Body of pancreas (tissue), 4 donors: ENCODE data around the gene LRRC75A. TPM values are rescaled to one million over a fixed set of nuclear protein-coding genes. Genes with fewer than 3 reads are reported as not detected.

Source experiments
- ATAC-seq: fragments of 150-250 bp; one replicate; pipeline ENCODE4 v1.9.1; 2016
- DNase-seq, 4 donors: peaks; one replicate each; pipeline ENCODE4 v3.0.0-alpha.2; 2019
- H3K27ac ChIP-seq, 4 donors: fragments of 200-600 bp; sonication (generic); 1 replicate in 3 of 4; 2 replicates in 1 of 4; pipeline versions ENCODE4 v1.5.1 to v1.6.1; 2016 to 2019; ENCODE audit warnings: mild to moderate bottlenecking in 1 of 4, mixed read lengths in 1 of 4, moderate library complexity in 1 of 4
- H3K27me3 ChIP-seq, 2 donors: fragments of 200-600 bp; sonication (generic); one replicate each; pipeline ENCODE4 v1.6.0; 2016; ENCODE audit warnings: mild to moderate bottlenecking in 1 of 2
- H3K36me3 ChIP-seq, 2 donors: fragments of 200-600 bp; sonication (generic); replicated peaks in 1 of 2; 2 replicates each; pipeline ENCODE4 v1.5.1; 2016; ENCODE audit warnings: low read depth in 2 of 2; ENCODE audit not compliant: insufficient read depth in 1 of 2
- H3K4me1 ChIP-seq: fragments of 200-600 bp; sonication (generic); one replicate; pipeline ENCODE4 v1.6.0; 2016
- H3K4me3 ChIP-seq, 2 donors: fragments of 200-600 bp; sonication (generic); 1 replicate in 1 of 2; 2 replicates in 1 of 2; pipeline ENCODE4 v1.5.1; 2016 to 2019
- H3K9me3 ChIP-seq, 3 donors: fragments of 200-600 bp; sonication (generic); 1 replicate in 2 of 3; 2 replicates in 1 of 3; pipeline ENCODE4 v1.5.1; 2016
- POLR2A ChIP-seq, 3 donors: fragments of 450-650 bp; IDR thresholded peaks; one replicate each; pipeline ENCODE4 v1.6.1; 2016; ENCODE audit warnings: antibody characterized with exemption in 3 of 3, mild to moderate bottlenecking in 2 of 3
- WGBS, 2 donors: methylation state at CpG; one replicate each; pipeline ENCODE4 v1.1.5; 2017; 5-methylcytosine and 5-hydroxymethylcytosine counted together
- intact Hi-C: fragments of 100-400 bp; cut with DNase I; formaldehyde crosslinking; loops from one replicate; pipeline ENCODE4 v1.15.1; 2023
- total RNA-seq, 2 donors: library from RNA; depleted of rRNA; stranded (reverse); fragments of >200 nt; gene quantifications; one replicate each; pipeline ENCODE4 v1.1.0, GENCODE V29; 2016
- TF ChIP-seq, protein P1 (sequence below), 7 experiments: fragments of 450-650 bp in 4 of 7; fragments of 200-600 bp in 3 of 7; sonication (generic) in 3 of 7; IDR thresholded peaks; one replicate each; pipeline ENCODE4 v1.5.1; 2016 to 2019; ENCODE audit warnings: antibody characterized with exemption in 7 of 7

Gene LRRC75A
- total RNA-seq, 2 donors from 2014 or later: 4.9 to 7.6 TPM

DNA sequence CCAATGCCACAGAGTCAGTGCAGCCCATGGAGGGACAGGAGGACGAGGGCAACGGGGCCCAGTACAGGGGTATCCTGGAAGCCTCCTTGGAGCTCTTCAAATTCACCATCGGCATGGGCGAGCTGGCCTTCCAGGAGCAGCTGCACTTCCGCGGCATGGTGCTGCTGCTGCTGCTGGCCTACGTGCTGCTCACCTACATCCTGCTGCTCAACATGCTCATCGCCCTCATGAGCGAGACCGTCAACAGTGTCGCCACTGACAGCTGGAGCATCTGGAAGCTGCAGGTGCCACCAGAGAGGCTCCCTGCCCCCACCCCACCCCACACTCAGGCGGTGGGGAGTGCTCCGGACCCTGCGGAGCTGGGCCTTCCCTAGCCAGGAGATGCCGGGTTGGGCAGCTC lies 60.0 kb downstream of the LRRC75A start:
- no peak for TF ChIP-seq POLR2A (IDR thresholded peaks at IDR 0.05)
- TF ChIP-seq, protein P1, sequence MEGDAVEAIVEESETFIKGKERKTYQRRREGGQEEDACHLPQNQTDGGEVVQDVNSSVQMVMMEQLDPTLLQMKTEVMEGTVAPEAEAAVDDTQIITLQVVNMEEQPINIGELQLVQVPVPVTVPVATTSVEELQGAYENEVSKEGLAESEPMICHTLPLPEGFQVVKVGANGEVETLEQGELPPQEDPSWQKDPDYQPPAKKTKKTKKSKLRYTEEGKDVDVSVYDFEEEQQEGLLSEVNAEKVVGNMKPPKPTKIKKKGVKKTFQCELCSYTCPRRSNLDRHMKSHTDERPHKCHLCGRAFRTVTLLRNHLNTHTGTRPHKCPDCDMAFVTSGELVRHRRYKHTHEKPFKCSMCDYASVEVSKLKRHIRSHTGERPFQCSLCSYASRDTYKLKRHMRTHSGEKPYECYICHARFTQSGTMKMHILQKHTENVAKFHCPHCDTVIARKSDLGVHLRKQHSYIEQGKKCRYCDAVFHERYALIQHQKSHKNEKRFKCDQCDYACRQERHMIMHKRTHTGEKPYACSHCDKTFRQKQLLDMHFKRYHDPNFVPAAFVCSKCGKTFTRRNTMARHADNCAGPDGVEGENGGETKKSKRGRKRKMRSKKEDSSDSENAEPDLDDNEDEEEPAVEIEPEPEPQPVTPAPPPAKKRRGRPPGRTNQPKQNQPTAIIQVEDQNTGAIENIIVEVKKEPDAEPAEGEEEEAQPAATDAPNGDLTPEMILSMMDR (IDR thresholded peaks at IDR 0.05): no peak
- 91 to 93% methylated on average over 5 to 15 of the region's 15 CpGs for WGBS, 2 donors
- Histone ChIP-seq H3K4me1 (peaks cover 9% of the 10 kb centered on the region), H3K9me3 (no peaks in the 10 kb centered on the region), H3K27ac (no peak overlapping the region), H3K36me3 (no peaks in the 10 kb centered on the region), H3K27me3 (no peaks in the 10 kb centered on the region), H3K4me3 (no peak overlapping the region)
- no peak for ATAC-seq
- DNase-seq: no peak
- intact Hi-C loops: no loop called here

DNA sequence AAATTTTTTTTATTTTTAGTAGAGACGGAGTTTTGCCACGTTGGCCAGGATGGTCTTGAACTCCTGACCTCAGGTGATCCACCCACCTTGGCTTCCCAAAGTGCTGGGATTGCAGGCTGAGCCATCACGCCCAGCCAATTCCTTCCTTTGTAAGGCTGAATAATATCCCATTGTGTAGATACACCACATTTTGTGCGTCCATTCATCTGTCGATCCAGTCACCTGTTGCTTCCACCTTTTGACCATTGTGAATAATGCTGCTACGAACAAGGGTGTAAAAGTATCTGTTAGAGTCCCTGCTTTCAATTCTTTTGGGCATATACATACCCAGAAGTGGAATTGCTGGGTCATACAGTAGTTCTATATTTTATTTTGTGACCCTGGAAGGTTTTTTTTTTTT lies 61.3 kb downstream of the LRRC75A start:
- WGBS, 2 donors: 74 to 76% methylated on average over 6 of the region's 6 CpGs
- Histone ChIP-seq H3K27ac (no peak overlapping the region), H3K9me3 (no peaks in the 10 kb centered on the region), H3K4me3 (no peak overlapping the region), H3K27me3 (no peaks in the 10 kb centered on the region), H3K36me3 (no peaks in the 10 kb centered on the region), H3K4me1 (peaks cover 16% of the 10 kb centered on the region)
- intact Hi-C loops: no loop called here
- DNase-seq (no peak), ATAC-seq (no peak)
- TF ChIP-seq, protein P1 (IDR thresholded peaks at IDR 0.05): no peak
- no peak for TF ChIP-seq POLR2A (IDR thresholded peaks at IDR 0.05)

DNA sequence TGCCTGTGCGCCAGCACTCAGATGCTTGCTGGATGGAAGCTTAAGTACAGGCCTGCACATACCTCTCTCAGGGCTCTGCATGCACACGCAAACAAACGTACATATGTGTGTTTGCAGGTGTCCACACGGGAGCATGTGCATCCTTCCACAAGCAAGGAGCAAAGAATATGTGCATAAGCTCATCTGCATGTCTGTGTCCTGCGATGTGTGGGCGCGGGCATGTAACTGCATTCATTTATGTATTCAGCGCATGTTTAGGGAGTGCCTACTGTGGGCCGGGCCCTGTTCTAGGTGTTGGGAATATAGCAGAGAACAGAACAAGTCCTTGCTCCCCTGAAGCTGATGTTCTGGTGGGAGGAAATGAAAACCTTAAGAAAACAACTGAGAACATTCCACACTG lies 62.9 kb downstream of the LRRC75A start:
- no peaks in the 10 kb centered on the region for H3K9me3 ChIP-seq
- no peak overlapping the region for H3K27ac ChIP-seq
- intact Hi-C loops: no loop called here
- 92 to 97% methylated on average over 8 to 9 of the region's 9 CpGs for WGBS, 2 donors
- no peak overlapping the region for H3K4me3 ChIP-seq
- no peak for ATAC-seq
- H3K4me1 ChIP-seq: peaks cover 23% of the 10 kb centered on the region
- TF ChIP-seq, protein P1 (IDR thresholded peaks at IDR 0.05): no peak
- TF ChIP-seq POLR2A (IDR thresholded peaks at IDR 0.05): no peak
- H3K27me3 ChIP-seq: no peaks in the 10 kb centered on the region
- DNase-seq: no peak
- H3K36me3 ChIP-seq: no peaks in the 10 kb centered on the region

DNA sequence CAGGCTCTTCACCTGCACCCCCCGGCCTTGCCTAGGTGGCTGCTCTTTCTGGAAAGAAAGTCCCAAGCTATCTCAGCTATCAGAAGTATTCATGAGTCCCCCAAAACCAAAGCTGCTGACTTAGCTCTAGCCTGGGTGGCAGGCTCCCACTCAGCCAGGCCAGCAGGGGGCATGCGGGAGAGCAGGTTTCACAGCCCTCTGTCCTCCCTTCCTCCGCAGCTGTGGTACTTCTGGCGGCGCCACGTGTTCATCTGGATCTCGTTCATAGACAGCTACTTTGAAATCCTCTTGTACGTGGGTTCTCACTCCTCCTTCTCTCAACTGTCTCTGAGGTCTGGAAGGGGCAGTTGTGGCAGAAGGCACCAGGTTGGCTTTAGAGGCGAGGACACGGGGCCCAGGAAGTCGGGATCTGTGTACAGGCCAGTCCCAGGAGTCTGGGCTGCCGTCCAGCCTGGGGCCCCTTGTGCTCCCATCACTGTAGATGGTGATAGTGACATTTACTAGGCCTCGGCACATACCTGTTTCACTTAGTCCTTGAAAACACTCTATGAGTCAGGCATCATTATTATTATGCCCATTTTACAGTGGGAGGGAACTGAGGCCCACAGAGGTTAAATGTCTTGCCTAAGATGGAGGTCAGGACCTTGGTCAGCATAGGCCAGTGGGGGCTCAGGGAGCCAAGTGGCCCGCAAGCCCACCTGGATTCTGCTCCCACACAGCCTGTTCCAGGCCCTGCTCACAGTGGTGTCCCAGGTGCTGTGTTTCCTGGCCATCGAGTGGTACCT lies 63.7 kb downstream of the LRRC75A start:
- Histone ChIP-seq H3K36me3 (no peaks in the 10 kb centered on the region), H3K4me1 (peaks cover 23% of the 10 kb centered on the region), H3K27ac (no peak overlapping the region), H3K4me3 (no peak overlapping the region), H3K27me3 (no peaks in the 10 kb centered on the region), H3K9me3 (no peaks in the 10 kb centered on the region)
- intact Hi-C loops: no loop called here
- TF ChIP-seq POLR2A (IDR thresholded peaks at IDR 0.05): no peak
- TF ChIP-seq, protein P1 (IDR thresholded peaks at IDR 0.05): peak; percentile 53 to 73 (median 65)
- DNase-seq: peak; percentile 71 to 81 (median 76)
- ATAC-seq: peak; percentile 74
- WGBS, 2 donors: 59 to 60% methylated on average over 1 to 15 of the region's 15 CpGs

DNA sequence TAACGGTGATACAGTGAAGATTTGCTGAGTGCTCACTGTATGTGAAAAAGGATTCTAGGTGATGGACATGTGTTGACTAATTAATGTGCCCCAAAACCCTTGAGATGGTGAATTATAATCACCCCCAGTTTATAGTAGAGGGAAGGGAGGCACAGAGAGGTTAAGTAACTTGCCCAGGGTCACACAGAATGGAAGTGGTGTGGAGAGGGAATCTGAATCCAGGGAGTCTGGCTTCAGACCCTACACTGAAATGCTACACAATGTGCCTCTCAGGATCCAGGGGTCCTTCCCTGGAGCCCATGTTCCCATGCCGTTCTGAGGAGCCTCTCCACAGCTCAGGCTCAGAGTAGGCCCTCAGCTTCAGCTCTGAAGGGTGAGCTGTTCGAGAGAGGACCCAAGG lies 65.0 kb downstream of the LRRC75A start:
- peak overlapping the region in 1 of 4 donors; percentile 78 for H3K27ac ChIP-seq
- H3K4me3 ChIP-seq: no peak overlapping the region
- ATAC-seq (no peak), DNase-seq (peak in 1 of 4 donors; percentile 7)
- no peaks in the 10 kb centered on the region for H3K36me3 ChIP-seq
- no peak for TF ChIP-seq POLR2A (IDR thresholded peaks at IDR 0.05)
- TF ChIP-seq, protein P1 (IDR thresholded peaks at IDR 0.05): no peak
- peaks cover 23% of the 10 kb centered on the region for H3K4me1 ChIP-seq
- no peaks in the 10 kb centered on the region for H3K9me3 ChIP-seq
- H3K27me3 ChIP-seq: no peaks in the 10 kb centered on the region
- intact Hi-C loops: no loop called here
- WGBS, 2 donors: 95 to 100% methylated on average over 2 of the region's 3 CpGs
